HepG2 (cell line): Measurements from ENCODE around the gene SIK3. TPM values are rescaled to one million over a fixed set of nuclear protein-coding genes. Genes with fewer than 3 reads are reported as not detected.

Experiments
- DNMT3B ChIP-seq: conservative IDR thresholded peaks from 2 replicates; pipeline ENCODE4 v1.6.1; 2016; ENCODE audit warnings: missing biosample characterization, control low read depth
- HINFP ChIP-seq: sonication (generic); formaldehyde crosslinking; IDR thresholded peaks from 2 replicates; pipeline ENCODE4 v1.4.0; 2020; ENCODE audit warnings: low read depth, mild to moderate bottlenecking, missing genetic modification reagents
- MLXIP ChIP-seq: sonication (generic); formaldehyde crosslinking; IDR thresholded peaks from 2 replicates; pipeline ENCODE4 v1.9.0; 2021; ENCODE audit warnings: missing genetic modification reagents, borderline replicate concordance
- PLRG1 ChIP-seq: fragments of 450-650 bp; conservative IDR thresholded peaks from 2 replicates; pipeline ENCODE4 v1.6.1; 2016
- RBFOX2 ChIP-seq: fragments of 200-400 bp; formaldehyde crosslinking; IDR thresholded peaks from 2 replicates; pipeline ENCODE4 v1.6.1; 2017; ENCODE audit warnings: low read depth, mild to moderate bottlenecking, low read length
- SNAPC5 ChIP-seq: sonication (generic); formaldehyde crosslinking; IDR thresholded peaks from 2 replicates; pipeline ENCODE4 v1.8.1; 2023; ENCODE audit warnings: mild to moderate bottlenecking, missing genetic modification reagents, borderline replicate concordance
- SOX13 ChIP-seq, 3 experiments: fragments of 450-650 bp in 1 of 3; sonication (generic) in 1 of 3; formaldehyde crosslinking in 1 of 3; IDR thresholded peaks in 2 of 3; conservative IDR thresholded peaks in 1 of 3; 2 replicates each; pipeline versions ENCODE4 v1.5.0 to v1.6.1; 2016 to 2020; ENCODE audit warnings: antibody characterized with exemption in 1 of 3, mild to moderate bottlenecking in 1 of 3, missing compliant biosample characterization in 1 of 3, missing genetic modification reagents in 1 of 3, moderate library complexity in 1 of 3
- TBL1XR1 ChIP-seq: fragments of 150-350 bp; IDR thresholded peaks from 2 replicates; pipeline ENCODE4 v1.6.1; 2014; ENCODE audit warnings: borderline replicate concordance, low read length; ENCODE audit not compliant: partially characterized antibody
- YY1 ChIP-seq: IDR thresholded peaks from 2 replicates; pipeline ENCODE4 v1.6.1; 2011; ENCODE audit warnings: low read length, low read depth, moderate library complexity, mild to moderate bottlenecking; ENCODE audit not compliant: insufficient read depth, insufficient replicate concordance
- ZNF841 ChIP-seq: sonication (generic); formaldehyde crosslinking; IDR thresholded peaks from 2 replicates; pipeline ENCODE4 v1.8.1; 2023; ENCODE audit warnings: missing genetic modification reagents, borderline replicate concordance
- ZSCAN5A ChIP-seq: sonication (generic); formaldehyde crosslinking; IDR thresholded peaks from 2 replicates; pipeline ENCODE4 v1.8.0; 2022; ENCODE audit warnings: mild to moderate bottlenecking, missing genetic modification reagents, borderline replicate concordance
- polyA plus RNA-seq, 8 experiments: library from polyadenylated mRNA; depleted of rRNA in 3 of 8; stranded (reverse) in 7 of 8; unstranded in 1 of 8; fragments of >200 nt; fragmentation: Illumina TruSeq in 4 of 8; extraction: Trizol in 4 of 8; gene quantifications; 2 replicates each; pipeline versions ENCODE4 v1.2.1 to v1.2.3, GENCODE V29; 2011 to 2016; ENCODE audit warnings: low read depth in 4 of 8, missing spikeins in 1 of 8, mixed read lengths in 1 of 8; ENCODE audit not compliant: insufficient read depth in 1 of 8
- total RNA-seq, 5 experiments: library from RNA; depleted of rRNA; stranded (reverse); fragments of >200 nt; fragmentation: Illumina TruSeq; extraction: Trizol; gene quantifications; 2 replicates each; pipeline ENCODE4 v1.2.3, GENCODE V29; 2016; ENCODE audit warnings: low read depth in 1 of 5
- TF ChIP-seq, protein P1 (sequence below): sonication (generic); formaldehyde crosslinking; IDR thresholded peaks from 2 replicates; pipeline ENCODE4 v1.9.0; 2022; ENCODE audit warnings: missing genetic modification reagents, mild to moderate bottlenecking, borderline replicate concordance
- TF ChIP-seq, protein P2 (sequence below): sonication (generic); formaldehyde crosslinking; IDR thresholded peaks from 2 replicates; pipeline ENCODE4 v1.4.0; 2020; ENCODE audit warnings: low read depth, missing genetic modification reagents

Gene SIK3
- total and polyA plus RNA-seq, 2 of the 13 experiments (the other 11 are each of a cell fraction or from before 2014, with no cell fraction given), result 5.7 to 9.8 TPM

DNA sequence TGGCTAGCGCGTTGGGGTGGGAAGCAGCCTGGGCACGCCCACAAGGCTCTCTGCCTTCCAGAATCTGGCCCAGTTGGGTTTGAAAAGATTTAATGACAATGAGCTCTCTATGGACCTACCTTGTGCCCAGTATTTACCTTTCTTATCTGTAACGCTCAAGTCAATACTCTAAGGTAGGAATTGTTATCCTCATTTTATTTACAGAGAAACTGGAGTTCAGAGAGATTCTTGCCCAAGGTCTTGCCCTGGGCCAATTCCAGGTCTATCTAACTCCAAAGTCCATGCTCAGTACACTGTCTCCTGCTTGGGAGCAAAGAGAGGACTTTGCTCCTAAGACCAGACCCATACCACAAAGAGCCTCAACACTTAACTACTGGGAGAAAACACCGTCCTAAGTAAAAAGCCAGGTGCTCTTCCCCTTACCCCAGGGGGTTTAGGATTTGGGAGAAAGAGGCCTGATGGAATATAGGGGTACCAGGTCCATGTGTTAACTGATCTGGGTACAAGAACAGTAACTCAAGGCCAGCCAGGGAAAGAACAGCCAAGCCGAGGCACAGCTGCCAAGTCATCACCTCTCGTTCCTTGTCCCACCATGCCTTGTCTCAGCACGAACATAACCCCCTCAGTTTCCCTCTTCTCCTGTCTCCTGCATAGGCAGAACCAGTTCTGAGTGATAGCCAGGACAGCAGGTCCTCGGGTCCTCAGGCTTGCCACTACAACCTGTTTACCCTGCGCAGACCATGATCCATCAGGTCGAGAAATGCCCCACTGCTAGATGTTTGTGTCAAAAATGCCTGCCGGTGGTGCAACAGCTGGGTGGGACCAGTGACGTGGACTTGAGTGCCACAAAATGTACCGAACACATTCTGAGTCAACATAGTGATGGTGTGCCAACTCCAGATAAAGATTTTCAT lies 289.7 kb downstream of the SIK3 start (continued):
- peak; percentile 49 for TF ChIP-seq RBFOX2
- no peak for TF ChIP-seq ZNF841 (CRISPR knock-in tag)
- TF ChIP-seq SNAPC5 (CRISPR knock-in tag), result 0 out of 2 replicates have a peak, but pooled peaks have one; percentile 66
- TF ChIP-seq HINFP, result no peak
- TF ChIP-seq SOX13 (IDR thresholded peaks at IDR 0.05), result peak; percentile 93
- TF ChIP-seq SOX13 (CRISPR knock-in tag; conservative IDR thresholded peaks at IDR 0.05 in 1 of 2, IDR thresholded peaks at IDR 0.05 in 1 of 2), result peak in 1 of 2 experiments; percentile 98; a peak in 2 of 4 replicates
- no peak for TF ChIP-seq MLXIP (CRISPR knock-in tag)
- TF ChIP-seq ZSCAN5A (CRISPR knock-in tag), result peak; percentile 91; the same call in 1 of the 2 replicates
- TF ChIP-seq YY1, result peak; percentile 67
- TF ChIP-seq, protein P1, sequence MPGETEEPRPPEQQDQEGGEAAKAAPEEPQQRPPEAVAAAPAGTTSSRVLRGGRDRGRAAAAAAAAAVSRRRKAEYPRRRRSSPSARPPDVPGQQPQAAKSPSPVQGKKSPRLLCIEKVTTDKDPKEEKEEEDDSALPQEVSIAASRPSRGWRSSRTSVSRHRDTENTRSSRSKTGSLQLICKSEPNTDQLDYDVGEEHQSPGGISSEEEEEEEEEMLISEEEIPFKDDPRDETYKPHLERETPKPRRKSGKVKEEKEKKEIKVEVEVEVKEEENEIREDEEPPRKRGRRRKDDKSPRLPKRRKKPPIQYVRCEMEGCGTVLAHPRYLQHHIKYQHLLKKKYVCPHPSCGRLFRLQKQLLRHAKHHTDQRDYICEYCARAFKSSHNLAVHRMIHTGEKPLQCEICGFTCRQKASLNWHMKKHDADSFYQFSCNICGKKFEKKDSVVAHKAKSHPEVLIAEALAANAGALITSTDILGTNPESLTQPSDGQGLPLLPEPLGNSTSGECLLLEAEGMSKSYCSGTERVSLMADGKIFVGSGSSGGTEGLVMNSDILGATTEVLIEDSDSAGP (CRISPR knock-in tag), result peak; percentile 48; the same call in 1 of the 2 replicates
- TF ChIP-seq DNMT3B (CRISPR knock-in tag), result no peak
- TF ChIP-seq TBL1XR1, result peak; percentile 69
- TF ChIP-seq PLRG1, result no peak
- TF ChIP-seq, protein P2, sequence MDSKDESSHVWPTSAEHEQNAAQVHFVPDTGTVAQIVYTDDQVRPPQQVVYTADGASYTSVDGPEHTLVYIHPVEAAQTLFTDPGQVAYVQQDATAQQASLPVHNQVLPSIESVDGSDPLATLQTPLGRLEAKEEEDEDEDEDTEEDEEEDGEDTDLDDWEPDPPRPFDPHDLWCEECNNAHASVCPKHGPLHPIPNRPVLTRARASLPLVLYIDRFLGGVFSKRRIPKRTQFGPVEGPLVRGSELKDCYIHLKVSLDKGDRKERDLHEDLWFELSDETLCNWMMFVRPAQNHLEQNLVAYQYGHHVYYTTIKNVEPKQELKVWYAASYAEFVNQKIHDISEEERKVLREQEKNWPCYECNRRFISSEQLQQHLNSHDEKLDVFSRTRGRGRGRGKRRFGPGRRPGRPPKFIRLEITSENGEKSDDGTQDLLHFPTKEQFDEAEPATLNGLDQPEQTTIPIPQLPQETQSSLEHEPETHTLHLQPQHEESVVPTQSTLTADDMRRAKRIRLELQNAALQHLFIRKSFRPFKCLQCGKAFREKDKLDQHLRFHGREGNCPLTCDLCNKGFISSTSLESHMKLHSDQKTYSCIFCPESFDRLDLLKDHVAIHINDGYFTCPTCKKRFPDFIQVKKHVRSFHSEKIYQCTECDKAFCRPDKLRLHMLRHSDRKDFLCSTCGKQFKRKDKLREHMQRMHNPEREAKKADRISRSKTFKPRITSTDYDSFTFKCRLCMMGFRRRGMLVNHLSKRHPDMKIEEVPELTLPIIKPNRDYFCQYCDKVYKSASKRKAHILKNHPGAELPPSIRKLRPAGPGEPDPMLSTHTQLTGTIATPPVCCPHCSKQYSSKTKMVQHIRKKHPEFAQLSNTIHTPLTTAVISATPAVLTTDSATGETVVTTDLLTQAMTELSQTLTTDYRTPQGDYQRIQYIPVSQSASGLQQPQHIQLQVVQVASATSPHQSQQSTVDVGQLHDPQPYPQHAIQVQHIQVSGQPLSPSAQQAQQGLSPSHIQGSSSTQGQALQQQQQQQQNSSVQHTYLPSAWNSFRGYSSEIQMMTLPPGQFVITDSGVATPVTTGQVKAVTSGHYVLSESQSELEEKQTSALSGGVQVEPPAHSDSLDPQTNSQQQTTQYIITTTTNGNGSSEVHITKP (CRISPR knock-in tag), result peak; percentile 67; the same call in 1 of the 2 replicates
